C4-2B (cell line): ENCODE measurements around the gene SLC31A1.

ENCODE experiments used
- ZFX ChIP-seq: fragments of 450-650 bp; IDR thresholded peaks from 2 replicates; pipeline ENCODE4 v1.6.1; 2017
- TF ChIP-seq, protein P1 (sequence below): fragments of 450-650 bp; conservative IDR thresholded peaks from 2 replicates; pipeline ENCODE4 v1.5.1; 2017; ENCODE audit warnings: mild to moderate bottlenecking

DNA sequence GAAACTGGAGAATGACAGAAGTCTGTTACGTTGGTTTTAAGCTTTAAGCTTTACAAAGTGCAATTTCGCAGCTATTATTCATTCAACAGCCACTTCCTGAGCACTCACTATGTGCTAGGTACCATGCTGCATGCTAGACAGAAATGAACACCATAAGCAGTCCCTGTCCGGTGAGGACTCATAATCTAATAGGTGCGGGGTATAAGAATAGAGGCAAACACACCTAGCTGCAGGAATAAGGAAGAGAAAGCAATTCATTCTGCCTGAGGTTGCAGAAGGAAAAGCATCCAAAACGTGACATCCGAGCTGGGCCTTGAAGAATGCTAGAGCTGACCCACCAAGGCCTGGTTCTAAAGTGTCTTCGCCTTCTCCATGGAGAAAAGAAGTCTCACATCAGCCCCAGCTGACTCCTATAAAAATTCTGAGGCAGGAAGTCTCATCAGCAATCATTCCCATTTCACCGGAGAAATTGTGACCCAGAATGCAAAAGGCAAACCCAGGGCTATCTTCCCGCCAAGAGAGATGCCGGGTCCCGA, 809 bp upstream of the SLC31A1 start:
- TF ChIP-seq, protein P1, sequence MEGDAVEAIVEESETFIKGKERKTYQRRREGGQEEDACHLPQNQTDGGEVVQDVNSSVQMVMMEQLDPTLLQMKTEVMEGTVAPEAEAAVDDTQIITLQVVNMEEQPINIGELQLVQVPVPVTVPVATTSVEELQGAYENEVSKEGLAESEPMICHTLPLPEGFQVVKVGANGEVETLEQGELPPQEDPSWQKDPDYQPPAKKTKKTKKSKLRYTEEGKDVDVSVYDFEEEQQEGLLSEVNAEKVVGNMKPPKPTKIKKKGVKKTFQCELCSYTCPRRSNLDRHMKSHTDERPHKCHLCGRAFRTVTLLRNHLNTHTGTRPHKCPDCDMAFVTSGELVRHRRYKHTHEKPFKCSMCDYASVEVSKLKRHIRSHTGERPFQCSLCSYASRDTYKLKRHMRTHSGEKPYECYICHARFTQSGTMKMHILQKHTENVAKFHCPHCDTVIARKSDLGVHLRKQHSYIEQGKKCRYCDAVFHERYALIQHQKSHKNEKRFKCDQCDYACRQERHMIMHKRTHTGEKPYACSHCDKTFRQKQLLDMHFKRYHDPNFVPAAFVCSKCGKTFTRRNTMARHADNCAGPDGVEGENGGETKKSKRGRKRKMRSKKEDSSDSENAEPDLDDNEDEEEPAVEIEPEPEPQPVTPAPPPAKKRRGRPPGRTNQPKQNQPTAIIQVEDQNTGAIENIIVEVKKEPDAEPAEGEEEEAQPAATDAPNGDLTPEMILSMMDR, result no peak
- TF ChIP-seq ZFX, result 0 out of 2 replicates have a peak, but pooled peaks have one; percentile 5
